Left lung (tissue), 10 donors: Measurements from ENCODE around the gene CDK5RAP2. TPM values are rescaled to one million over a fixed set of nuclear protein-coding genes. Genes with fewer than 3 reads are reported as not detected.
A peak's percentile ranks its signal among the peaks of the same experiment; 100 is the strongest.

Experiments used
- ATAC-seq: fragments of 200-7000 bp; cut with Tn5 transposase; one replicate; pipeline ENCODE4 v1.9.1; 2020; ENCODE audit warnings: moderate library complexity
- DNase-seq, 4 donors: peaks; one replicate each; pipeline ENCODE4 v3.0.0-alpha.2; 2013 to 2020
- H3K27ac ChIP-seq, 2 donors: fragments of 200-600 bp; sonication (generic) in 1 of 2; one replicate each; pipeline versions ENCODE4 v1.5.0 to v1.8.0; 2020 to 2021
- H3K27me3 ChIP-seq, 2 donors: fragments of 200-600 bp; sonication (generic) in 1 of 2; one replicate each; pipeline versions ENCODE4 v1.5.0 to v1.8.0; 2020 to 2021
- H3K36me3 ChIP-seq, 2 donors: fragments of 200-600 bp; sonication (generic) in 1 of 2; one replicate each; pipeline versions ENCODE4 v1.5.0 to v1.8.0; 2020 to 2021
- H3K4me1 ChIP-seq, 2 donors: fragments of 200-600 bp; one replicate each; pipeline ENCODE4 v1.8.0; 2021
- H3K4me3 ChIP-seq, 2 donors: fragments of 200-600 bp; sonication (generic) in 1 of 2; one replicate each; pipeline versions ENCODE4 v1.5.0 to v1.8.0; 2020 to 2021; ENCODE audit warnings: mild to moderate bottlenecking in 1 of 2
- H3K9me3 ChIP-seq, 2 donors: fragments of 200-600 bp; sonication (generic) in 1 of 2; one replicate each; pipeline versions ENCODE4 v1.5.0 to v1.8.0; 2020 to 2021
- CTCF ChIP-seq, 2 donors: fragments of 200-600 bp; sonication (generic) in 1 of 2; IDR thresholded peaks; one replicate each; pipeline versions ENCODE4 v1.5.0 to v1.8.0; 2021; ENCODE audit warnings: antibody characterized with exemption in 2 of 2
- intact Hi-C, 2 donors: fragments of 100-400 bp; cut with DNase I; formaldehyde crosslinking; loops; one replicate each; pipeline versions ENCODE4 v1.11.2 to v1.14.2; 2022
- polyA plus RNA-seq, 6 donors: library from polyadenylated mRNA; unstranded; fragments of 120-200 nt; gene quantifications; one replicate each; pipeline ENCODE4 v1.2.1, GENCODE V29; 2013; ENCODE audit not compliant: insufficient read length in 6 of 6
- total RNA-seq, 2 donors: library from RNA; stranded (reverse); fragmentation: NEBNext Ultra II Directional; extraction: Animal tissue kit (Norgen Biotek cat#: 25700); gene quantifications; one replicate each; pipeline ENCODE4 v1.2.1, GENCODE V29; 2021
- donor health status: DM: no; HTN: yes; CAD: no.
- donor health status: DM: no; HTN: no; CAD: no.

CDK5RAP2 gene
- total and polyA plus RNA-seq, 8 donors, result 40.5 to 75.7 (median 62.6) TPM

GRCh38 chr9:120574473-120574872 is 5.5 kb downstream of the CDK5RAP2 start:
- DNase-seq, result no peak
- ATAC-seq, result no peak
- no peak for TF ChIP-seq CTCF (IDR thresholded peaks at IDR 0.05)
- Histone ChIP-seq H3K27me3 (no peaks in the 10 kb centered on the region), H3K4me1 (peaks cover 9 to 21% of the 10 kb centered on the region in 2 donors), H3K9me3 (no peaks in the 10 kb centered on the region), H3K27ac (no peak overlapping the region), H3K36me3 (peaks cover 0 to 34% of the 10 kb centered on the region in 2 donors), H3K4me3 (no peak overlapping the region)
- intact Hi-C loops, result no loop called here

- Histone ChIP-seq H3K36me3 (peaks cover 0 to 54% of the 10 kb centered on the region in 2 donors), H3K4me3 (no peak overlapping the region), H3K27me3 (no peaks in the 10 kb centered on the region), H3K27ac (no peak overlapping the region), H3K9me3 (no peaks in the 10 kb centered on the region), H3K4me1 (peaks cover 0 to under 1% of the 10 kb centered on the region in 2 donors)
- intact Hi-C loops, result no loop called here
- no peak for TF ChIP-seq CTCF (IDR thresholded peaks at IDR 0.05)
- ATAC-seq (no peak), DNase-seq (no peak)
These were observed 7.5 kb downstream of the CDK5RAP2 start for GRCh38 chr9:120572472-120572871.

- Histone ChIP-seq H3K36me3 (peaks cover 0 to 61% of the 10 kb centered on the region in 2 donors), H3K27me3 (no peaks in the 10 kb centered on the region), H3K4me1 (no peaks in the 10 kb centered on the region), H3K9me3 (no peaks in the 10 kb centered on the region), H3K27ac (peak overlapping the region; percentile 9 to 26), H3K4me3 (no peak overlapping the region)
- no peak for TF ChIP-seq CTCF (IDR thresholded peaks at IDR 0.05)
- intact Hi-C loops, result no loop called here
- ATAC-seq (peak; percentile 77), DNase-seq (no peak)
These were observed 8.3 kb downstream of the CDK5RAP2 start for GRCh38 chr9:120571443-120572257.

GRCh38 chr9:120570296-120570695 is 9.7 kb downstream of the CDK5RAP2 start:
- TF ChIP-seq CTCF (IDR thresholded peaks at IDR 0.05), result no peak
- no peaks in the 10 kb centered on the region for H3K4me1 ChIP-seq
- H3K4me3 ChIP-seq, result no peak overlapping the region
- no peaks in the 10 kb centered on the region for H3K9me3 ChIP-seq
- no peak for ATAC-seq
- no peak overlapping the region for H3K27ac ChIP-seq
- intact Hi-C loops, result no loop called here
- H3K36me3 ChIP-seq, result peaks cover 0 to 66% of the 10 kb centered on the region in 2 donors
- no peaks in the 10 kb centered on the region for H3K27me3 ChIP-seq
- DNase-seq, result no peak

GRCh38 chr9:120569556-120569955 is 10.4 kb downstream of the CDK5RAP2 start:
- TF ChIP-seq CTCF (IDR thresholded peaks at IDR 0.05), result no peak
- H3K36me3 ChIP-seq, result peaks cover 0 to 71% of the 10 kb centered on the region in 2 donors

More at GRCh38 chr9:120569556-120569955, 10.4 kb downstream of the CDK5RAP2 start:
- intact Hi-C loops, result no loop called here
- no peaks in the 10 kb centered on the region for H3K27me3 ChIP-seq
- H3K4me1 ChIP-seq, result no peaks in the 10 kb centered on the region
- no peak overlapping the region for H3K27ac ChIP-seq
- ATAC-seq, result no peak
- no peak overlapping the region for H3K4me3 ChIP-seq
- DNase-seq, result no peak
- H3K9me3 ChIP-seq, result no peaks in the 10 kb centered on the region
